Measurements from ENCODE around the gene EML1.

The EML1 gene

DNA sequence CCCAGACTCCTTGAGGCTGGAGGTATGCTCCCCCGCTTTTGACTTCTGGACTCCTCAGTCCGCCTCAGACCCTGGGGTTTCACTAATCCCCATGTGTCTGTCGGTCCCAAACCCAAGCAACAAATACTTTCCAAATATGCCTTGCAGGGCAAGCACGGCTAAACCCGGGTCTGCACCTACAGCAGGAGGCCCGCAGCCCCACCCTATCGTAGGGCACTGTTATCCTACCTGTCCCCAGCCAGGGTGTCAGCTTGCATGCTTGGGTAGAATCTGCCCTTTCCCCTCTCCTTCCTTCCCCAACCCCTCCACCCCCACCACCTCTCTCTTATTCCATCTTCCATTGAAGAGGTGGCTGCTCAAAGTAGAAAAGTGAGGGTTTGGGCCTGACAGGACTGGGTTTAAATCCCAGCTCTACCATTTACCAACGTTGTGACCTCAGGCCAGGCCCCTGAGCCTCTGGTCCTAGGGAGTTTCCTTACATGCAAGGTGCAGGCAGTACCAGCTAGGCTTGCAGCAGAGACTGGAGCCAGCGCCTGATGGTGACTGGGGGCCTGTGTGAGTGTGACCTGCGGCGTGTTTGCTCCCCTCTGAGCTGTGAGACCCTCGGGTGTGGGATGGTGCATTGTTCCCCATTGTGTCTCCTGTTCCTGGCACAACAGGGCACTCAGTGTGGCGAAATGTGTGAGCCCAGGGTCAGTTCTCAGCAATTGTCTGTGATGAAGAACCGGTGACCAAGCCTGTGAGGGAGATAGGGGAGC is 11.2 kb upstream of the EML1 start:
- TF ChIP-seq, protein P1, sequence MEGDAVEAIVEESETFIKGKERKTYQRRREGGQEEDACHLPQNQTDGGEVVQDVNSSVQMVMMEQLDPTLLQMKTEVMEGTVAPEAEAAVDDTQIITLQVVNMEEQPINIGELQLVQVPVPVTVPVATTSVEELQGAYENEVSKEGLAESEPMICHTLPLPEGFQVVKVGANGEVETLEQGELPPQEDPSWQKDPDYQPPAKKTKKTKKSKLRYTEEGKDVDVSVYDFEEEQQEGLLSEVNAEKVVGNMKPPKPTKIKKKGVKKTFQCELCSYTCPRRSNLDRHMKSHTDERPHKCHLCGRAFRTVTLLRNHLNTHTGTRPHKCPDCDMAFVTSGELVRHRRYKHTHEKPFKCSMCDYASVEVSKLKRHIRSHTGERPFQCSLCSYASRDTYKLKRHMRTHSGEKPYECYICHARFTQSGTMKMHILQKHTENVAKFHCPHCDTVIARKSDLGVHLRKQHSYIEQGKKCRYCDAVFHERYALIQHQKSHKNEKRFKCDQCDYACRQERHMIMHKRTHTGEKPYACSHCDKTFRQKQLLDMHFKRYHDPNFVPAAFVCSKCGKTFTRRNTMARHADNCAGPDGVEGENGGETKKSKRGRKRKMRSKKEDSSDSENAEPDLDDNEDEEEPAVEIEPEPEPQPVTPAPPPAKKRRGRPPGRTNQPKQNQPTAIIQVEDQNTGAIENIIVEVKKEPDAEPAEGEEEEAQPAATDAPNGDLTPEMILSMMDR (IDR thresholded peaks at IDR 0.05; ENCODE audit: insufficient read depth, low read depth, low read length, missing control alignments) = no peak
- DNase-seq (ENCODE audit: low read depth) = no peak
- no peak overlapping the region for H3K4me3 ChIP-seq (ENCODE audit: low read length)

DNA sequence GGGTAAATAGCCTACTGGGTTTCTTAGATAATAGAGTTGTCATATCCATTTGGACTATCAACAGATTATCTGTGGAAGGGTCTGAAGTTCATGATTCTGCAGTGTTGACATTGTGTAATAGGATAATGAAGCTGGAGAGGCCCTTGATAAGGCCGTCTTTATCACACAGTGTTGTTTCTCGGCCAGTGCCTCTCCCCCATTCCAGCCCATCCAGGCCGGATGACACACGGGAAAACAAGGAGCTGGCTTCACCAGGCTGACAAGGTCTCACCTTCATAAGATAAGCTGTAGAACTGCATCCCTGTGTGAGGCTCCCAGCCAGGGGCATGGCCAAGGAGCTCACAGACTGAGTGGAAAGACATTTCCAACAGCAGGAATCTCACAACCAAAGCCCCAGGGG is 8.7 kb upstream of the EML1 start:
- no peak for DNase-seq (ENCODE audit: low read depth)
- TF ChIP-seq, protein P1 (IDR thresholded peaks at IDR 0.05; ENCODE audit: insufficient read depth, low read depth, low read length, missing control alignments) = no peak
- H3K4me3 ChIP-seq (ENCODE audit: low read length) = no peak overlapping the region

- TF ChIP-seq, protein P1 (IDR thresholded peaks at IDR 0.05; ENCODE audit: insufficient read depth, low read depth, low read length, missing control alignments) = no peak
- no peak for DNase-seq (ENCODE audit: low read depth)
- no peak overlapping the region for H3K4me3 ChIP-seq (ENCODE audit: low read length)
Measured at GRCh38 chr14:99785426-99785825, 7.8 kb upstream of the EML1 start.

GRCh38 chr14:99786511-99786989 is 6.7 kb upstream of the EML1 start:
- TF ChIP-seq, protein P1 (IDR thresholded peaks at IDR 0.05; ENCODE audit: insufficient read depth, low read depth, low read length, missing control alignments) = no peak
- no peak for DNase-seq (ENCODE audit: low read depth)

DNA sequence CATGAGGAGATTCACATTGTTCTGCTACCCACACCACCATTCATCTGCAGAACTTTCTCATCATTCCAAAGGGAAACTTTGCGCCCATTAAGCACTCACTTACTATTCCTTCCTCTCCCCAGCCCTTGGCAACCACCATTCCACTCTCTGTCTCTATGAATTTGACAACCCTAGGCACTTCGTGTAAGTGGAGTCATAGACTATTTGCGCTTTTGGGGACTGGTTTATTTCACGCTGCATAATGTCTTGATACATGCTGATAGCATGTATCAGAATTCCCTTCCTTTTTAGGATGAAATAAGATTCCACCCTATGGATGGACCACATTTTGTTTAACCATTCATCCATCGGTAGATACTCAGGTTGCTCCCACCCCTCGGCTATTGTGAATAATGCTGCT is 4.5 kb upstream of the EML1 start:
- TF ChIP-seq, protein P1 (IDR thresholded peaks at IDR 0.05; ENCODE audit: insufficient read depth, low read depth, low read length, missing control alignments) = no peak

More at GRCh38 chr14:99786511-99786989, 6.7 kb upstream of the EML1 start:
- no peak overlapping the region for H3K4me3 ChIP-seq (ENCODE audit: low read length)

DNA sequence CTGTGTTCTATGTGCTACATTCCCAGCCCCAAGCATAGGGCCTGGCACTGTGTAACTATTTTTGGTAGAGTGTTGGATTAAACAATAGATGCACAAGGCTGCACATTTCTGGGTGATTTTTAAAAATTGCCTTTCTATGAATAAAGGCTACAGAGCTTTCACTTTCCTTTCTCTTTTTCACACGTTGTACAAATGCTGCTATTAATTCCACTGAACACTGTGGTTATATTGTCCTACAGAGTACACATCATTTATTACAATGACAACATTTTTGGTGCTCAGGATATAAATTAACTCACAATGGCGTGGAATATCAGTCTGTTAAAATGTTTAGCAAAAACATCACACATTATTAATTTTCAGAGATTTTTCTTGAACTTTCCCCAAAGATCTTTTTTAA is 3.6 kb upstream of the EML1 start:
- TF ChIP-seq, protein P1 (IDR thresholded peaks at IDR 0.05; ENCODE audit: insufficient read depth, low read depth, low read length, missing control alignments) = no peak
- H3K4me3 ChIP-seq (ENCODE audit: low read length) = no peak overlapping the region
- DNase-seq (ENCODE audit: low read depth) = no peak

More for the DNA sequence above, 4.5 kb upstream of the EML1 start:
- H3K4me3 ChIP-seq (ENCODE audit: low read length) = no peak overlapping the region
- no peak for DNase-seq (ENCODE audit: low read depth)
